ENCODE results near the gene KLF13.

DNA sequence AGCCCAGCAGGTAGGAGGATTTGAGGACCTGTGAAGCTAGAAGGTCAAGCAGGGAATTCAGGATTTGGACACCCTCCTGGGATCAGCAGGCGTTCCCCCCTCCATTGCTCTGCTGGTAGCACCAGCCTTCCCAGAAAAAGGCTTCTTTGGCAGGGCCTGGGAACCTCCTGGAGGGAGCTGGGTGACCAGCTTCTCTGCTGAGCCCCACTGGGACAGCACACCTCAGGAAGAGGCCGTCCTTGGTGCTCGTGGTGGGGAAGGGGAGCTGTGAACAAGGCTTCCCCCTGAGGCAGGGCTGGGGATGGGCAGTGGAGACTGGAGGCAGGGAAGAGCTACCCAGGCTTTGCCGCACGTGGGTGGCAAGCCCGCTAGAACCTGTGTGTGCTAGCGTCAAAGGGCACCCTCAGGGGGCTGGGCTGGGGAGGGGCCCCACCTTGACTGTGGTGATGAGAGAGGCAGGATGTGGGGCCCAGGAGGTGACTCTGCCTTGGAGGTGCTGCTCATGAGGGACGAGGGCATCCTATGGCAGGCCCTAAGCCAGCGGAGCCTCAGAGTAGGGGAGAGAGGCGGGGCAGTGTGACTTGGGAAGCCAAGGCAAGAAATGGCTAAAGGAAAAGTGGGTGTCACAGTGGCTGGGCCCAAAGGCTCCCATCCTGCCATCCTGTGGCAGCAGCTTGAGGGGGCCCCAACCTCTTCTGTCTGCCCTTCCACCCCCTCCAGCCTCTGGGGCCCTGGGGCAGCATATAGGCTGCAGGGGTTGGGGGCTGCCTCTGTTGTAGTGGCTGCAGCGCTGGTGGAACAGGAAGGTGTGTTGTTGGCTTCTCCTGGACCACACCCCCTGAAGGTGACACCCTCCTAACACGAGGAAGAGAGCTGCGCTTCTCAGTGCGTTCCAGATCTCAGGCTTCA is 20.7 kb downstream of the KLF13 start:
- TF ChIP-seq GATAD2B (conservative IDR thresholded peaks at IDR 0.05; ENCODE audit: low read depth) (no peak), NFIC (IDR thresholded peaks at IDR 0.05; ENCODE audit: low read depth, low read length) (no peak), SIX5 (IDR thresholded peaks at IDR 0.05; ENCODE audit: low read depth, low read length, severe bottlenecking) (no peak), POU2F2 (IDR thresholded peaks at IDR 0.05; ENCODE audit: borderline replicate concordance, low read depth, low read length) (no peak), IKZF1 (conservative IDR thresholded peaks at IDR 0.05) (no peak), NFYB (IDR thresholded peaks at IDR 0.05; ENCODE audit: insufficient read depth, low read depth, low read length) (no peak), NR2F1 (conservative IDR thresholded peaks at IDR 0.05) (no peak), POLR2A (IDR thresholded peaks at IDR 0.05; ENCODE audit: low read depth, low read length) (no peak), CEBPB (IDR thresholded peaks at IDR 0.05; ENCODE audit: borderline replicate concordance in 1 of 2, low read depth in 2 of 2, low read length in 2 of 2) (no peak)
- TF ChIP-seq, protein P1, sequence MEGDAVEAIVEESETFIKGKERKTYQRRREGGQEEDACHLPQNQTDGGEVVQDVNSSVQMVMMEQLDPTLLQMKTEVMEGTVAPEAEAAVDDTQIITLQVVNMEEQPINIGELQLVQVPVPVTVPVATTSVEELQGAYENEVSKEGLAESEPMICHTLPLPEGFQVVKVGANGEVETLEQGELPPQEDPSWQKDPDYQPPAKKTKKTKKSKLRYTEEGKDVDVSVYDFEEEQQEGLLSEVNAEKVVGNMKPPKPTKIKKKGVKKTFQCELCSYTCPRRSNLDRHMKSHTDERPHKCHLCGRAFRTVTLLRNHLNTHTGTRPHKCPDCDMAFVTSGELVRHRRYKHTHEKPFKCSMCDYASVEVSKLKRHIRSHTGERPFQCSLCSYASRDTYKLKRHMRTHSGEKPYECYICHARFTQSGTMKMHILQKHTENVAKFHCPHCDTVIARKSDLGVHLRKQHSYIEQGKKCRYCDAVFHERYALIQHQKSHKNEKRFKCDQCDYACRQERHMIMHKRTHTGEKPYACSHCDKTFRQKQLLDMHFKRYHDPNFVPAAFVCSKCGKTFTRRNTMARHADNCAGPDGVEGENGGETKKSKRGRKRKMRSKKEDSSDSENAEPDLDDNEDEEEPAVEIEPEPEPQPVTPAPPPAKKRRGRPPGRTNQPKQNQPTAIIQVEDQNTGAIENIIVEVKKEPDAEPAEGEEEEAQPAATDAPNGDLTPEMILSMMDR (IDR thresholded peaks at IDR 0.05 in 2 of 3, conservative IDR thresholded peaks at IDR 0.05 in 1 of 3; ENCODE audit: control insufficient read depth in 2 of 3, extremely low read depth in 1 of 3, insufficient read depth in 1 of 3, low read depth in 3 of 3, low read length in 3 of 3), result no peak
- TF ChIP-seq, protein P2, sequence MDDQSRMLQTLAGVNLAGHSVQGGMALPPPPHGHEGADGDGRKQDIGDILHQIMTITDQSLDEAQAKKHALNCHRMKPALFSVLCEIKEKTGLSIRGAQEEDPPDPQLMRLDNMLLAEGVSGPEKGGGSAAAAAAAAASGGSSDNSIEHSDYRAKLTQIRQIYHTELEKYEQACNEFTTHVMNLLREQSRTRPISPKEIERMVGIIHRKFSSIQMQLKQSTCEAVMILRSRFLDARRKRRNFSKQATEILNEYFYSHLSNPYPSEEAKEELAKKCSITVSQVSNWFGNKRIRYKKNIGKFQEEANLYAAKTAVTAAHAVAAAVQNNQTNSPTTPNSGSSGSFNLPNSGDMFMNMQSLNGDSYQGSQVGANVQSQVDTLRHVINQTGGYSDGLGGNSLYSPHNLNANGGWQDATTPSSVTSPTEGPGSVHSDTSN (IDR thresholded peaks at IDR 0.05; ENCODE audit: insufficient replicate concordance, low read depth, low read length), result no peak
